Adrenal gland (tissue), 5 donors: Measurements from ENCODE around the gene NLRX1.
"Not testable (repeated sequence)": the region's sequence is repeated elsewhere in the genome, so short reads cannot be mapped to it uniquely, and the experiment has no call there.

Experiments used
- CTCF ChIP-seq, 6 experiments: fragments of 450-650 bp in 4 of 6; fragments of 200-600 bp in 2 of 6; sonication (generic) in 1 of 6; IDR thresholded peaks; 1 replicate in 5 of 6; 2 replicates in 1 of 6; pipeline versions ENCODE4 v1.5.1 to v1.8.0; 2016 to 2021; ENCODE audit warnings: antibody characterized with exemption in 6 of 6, mild to moderate bottlenecking in 2 of 6, moderate library complexity in 1 of 6
- POLR2A ChIP-seq, 2 donors: fragments of 450-650 bp; IDR thresholded peaks; one replicate each; pipeline ENCODE4 v1.6.1; 2017; ENCODE audit warnings: antibody characterized with exemption in 2 of 2, mild to moderate bottlenecking in 2 of 2, moderate library complexity in 1 of 2
- donor health status: DM: no; HTN: no; CAD: no.

- not testable (repeated sequence) for TF ChIP-seq CTCF, POLR2A (IDR thresholded peaks at IDR 0.05)
Observed at GRCh38 chr11:119228535-119229287, 60.2 kb downstream of the NLRX1 start.
